IMR-90 (cell line): ENCODE data around the gene PCDHGC5.

ENCODE experiments used
- CTCF ChIP-seq: conservative IDR thresholded peaks from 2 replicates; pipeline ENCODE4 v1.5.1; 2012; ENCODE audit warnings: mild to moderate bottlenecking, low read depth, low read length, improper control_type of control experiment
- MAFK ChIP-seq: IDR thresholded peaks from 2 replicates; pipeline ENCODE4 v1.6.1; 2012; ENCODE audit warnings: low read depth, low read length, improper control_type of control experiment
- POLR2A ChIP-seq: IDR thresholded peaks from 2 replicates; pipeline ENCODE4 v1.6.1; 2012; ENCODE audit warnings: mild to moderate bottlenecking, low read depth, low read length
- RAD21 ChIP-seq: IDR thresholded peaks from 2 replicates; pipeline ENCODE4 v1.6.1; 2012; ENCODE audit warnings: low read length, improper control_type of control experiment
- RCOR1 ChIP-seq: IDR thresholded peaks from 2 replicates; pipeline ENCODE4 v1.6.1; 2012; ENCODE audit warnings: mild to moderate bottlenecking, low read length, improper control_type of control experiment; ENCODE audit not compliant: insufficient replicate concordance
- RFX5 ChIP-seq: IDR thresholded peaks from 2 replicates; pipeline ENCODE4 v1.8.0; 2012; ENCODE audit warnings: low read depth, mild to moderate bottlenecking, low read length, moderate library complexity
- SMC3 ChIP-seq: fragments of 150-350 bp; IDR thresholded peaks from 2 replicates; pipeline ENCODE4 v1.6.1; 2016; ENCODE audit warnings: low read depth, mild to moderate bottlenecking, antibody characterized with exemption, low read length, moderate library complexity
- USF2 ChIP-seq: fragments of 150-350 bp; IDR thresholded peaks from 2 replicates; pipeline ENCODE4 v1.6.1; 2017; ENCODE audit warnings: mild to moderate bottlenecking, antibody characterized with exemption, low read length, low read depth
- TF ChIP-seq, protein P1 (sequence below): fragments of 150-350 bp; IDR thresholded peaks from 2 replicates; pipeline ENCODE4 v1.6.1; 2016; ENCODE audit warnings: low read depth, mild to moderate bottlenecking, low read length, moderate library complexity, borderline replicate concordance

GRCh38 chr5:141513627-141514329 is 24.9 kb downstream of the PCDHGC5 start:
- TF ChIP-seq POLR2A (peak; percentile 56), USF2 (no peak), CTCF (no peak), RAD21 (no peak), RCOR1 (no peak), MAFK (no peak), SMC3 (no peak), RFX5 (no peak)
- TF ChIP-seq, protein P1, sequence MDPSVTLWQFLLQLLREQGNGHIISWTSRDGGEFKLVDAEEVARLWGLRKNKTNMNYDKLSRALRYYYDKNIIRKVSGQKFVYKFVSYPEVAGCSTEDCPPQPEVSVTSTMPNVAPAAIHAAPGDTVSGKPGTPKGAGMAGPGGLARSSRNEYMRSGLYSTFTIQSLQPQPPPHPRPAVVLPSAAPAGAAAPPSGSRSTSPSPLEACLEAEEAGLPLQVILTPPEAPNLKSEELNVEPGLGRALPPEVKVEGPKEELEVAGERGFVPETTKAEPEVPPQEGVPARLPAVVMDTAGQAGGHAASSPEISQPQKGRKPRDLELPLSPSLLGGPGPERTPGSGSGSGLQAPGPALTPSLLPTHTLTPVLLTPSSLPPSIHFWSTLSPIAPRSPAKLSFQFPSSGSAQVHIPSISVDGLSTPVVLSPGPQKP, result no peak
